Lower leg skin (tissue), 3 donors: ENCODE data around the gene MTTP.

Source experiments
- CTCF ChIP-seq, 3 donors: fragments of 450-650 bp; IDR thresholded peaks; one replicate each; pipeline ENCODE4 v1.5.1; 2016; ENCODE audit warnings: antibody characterized with exemption in 3 of 3, mild to moderate bottlenecking in 3 of 3, moderate library complexity in 2 of 3
- POLR2A ChIP-seq, 2 donors: fragments of 450-650 bp; IDR thresholded peaks; one replicate each; pipeline ENCODE4 v1.6.1; 2016 to 2017; ENCODE audit warnings: antibody characterized with exemption in 2 of 2, mild to moderate bottlenecking in 1 of 2, moderate library complexity in 1 of 2

GRCh38 chr4:99661907-99662306 is 87.3 kb downstream of the MTTP start:
- TF ChIP-seq CTCF (IDR thresholded peaks at IDR 0.05) = no peak
- no peak for TF ChIP-seq POLR2A (IDR thresholded peaks at IDR 0.05)
